Endothelial cell of umbilical vein (primary cell): ENCODE results near the gene DCAF6. TPM values are rescaled to one million over a fixed set of nuclear protein-coding genes. Genes with fewer than 3 reads are reported as not detected.

Experiments used
- BruUV-seq: library from RNA; stranded (reverse); fragments of 400-500 nt; replicated peaks from 2 replicates; lab custom pipeline; 2021; lab: Mats Ljungman, UMichigan
- CTCF ChIA-PET: fragments of 300-600, 350-600 bp; sonication (Branson Sonifier 250); formaldehyde crosslinking; loops from one replicate; lab custom pipeline; 2021; ENCODE audit warnings: antibody characterized with exemption, inconsistent platforms; lab: Charles Lee
- POLR2A ChIA-PET: fragments of 300-600, 350-600 bp; sonication (Branson Sonifier 250); formaldehyde crosslinking; loops from one replicate; lab custom pipeline; 2021; ENCODE audit warnings: antibody characterized with exemption, inconsistent platforms; lab: Charles Lee
- DNase-seq: peaks from one replicate; pipeline ENCODE4 v3.0.0-alpha.2; 2011; ENCODE audit warnings: low read depth, low spot score
- FAIRE-seq: peaks from 2 replicates; lab custom pipeline; 2011; peaks lifted over from hg19 to GRCh38; lab: Jason Lieb, UNC
- H2AFZ ChIP-seq: 2 replicates; pipeline ENCODE4 v1.6.0; 2012; ENCODE audit warnings: low read depth, low read length, control low read depth, inconsistent platforms
- H3K27ac ChIP-seq: 2 replicates; pipeline ENCODE4 v1.5.1; 2011; ENCODE audit warnings: low read depth, mild to moderate bottlenecking, control low read depth, low read length, moderate library complexity; ENCODE audit not compliant: insufficient read depth
- H3K27me3 ChIP-seq, 2 experiments: 2 replicates each; pipeline versions ENCODE4 v1.6.0 to v1.6.1; 2011; ENCODE audit warnings: low read length in 2 of 2, mixed read lengths in 1 of 2; ENCODE audit not compliant: control insufficient read depth in 2 of 2, insufficient read depth in 2 of 2
- H3K36me3 ChIP-seq, 2 experiments: 2 replicates in 1 of 2; 3 replicates in 1 of 2; pipeline ENCODE4 v1.5.1; 2011; ENCODE audit warnings: low read length in 2 of 2, mild to moderate bottlenecking in 1 of 2, moderate library complexity in 1 of 2; ENCODE audit not compliant: control insufficient read depth in 2 of 2, insufficient read depth in 2 of 2; ENCODE audit errors: extremely low read depth in 1 of 2
- H3K4me1 ChIP-seq: 3 replicates; pipeline ENCODE4 v1.5.1; 2011; ENCODE audit warnings: mild to moderate bottlenecking, low read length; ENCODE audit not compliant: control insufficient read depth, insufficient read depth; ENCODE audit errors: extremely low read depth
- H3K4me2 ChIP-seq: 2 replicates; pipeline ENCODE4 v1.6.1; 2011; ENCODE audit warnings: low read length, control low read depth, mixed read lengths; ENCODE audit not compliant: insufficient read depth
- H3K4me3 ChIP-seq, 3 experiments: fragments of 200-600 bp in 1 of 3; sonication (generic), shearing (Covaris generic) in 1 of 3; replicated peaks in 1 of 3; 2 replicates each; pipeline ENCODE4 v1.5.1; 2011 to 2016; ENCODE audit warnings: control low read depth in 3 of 3, low read length in 3 of 3, mild to moderate bottlenecking in 2 of 3, inconsistent platforms in 1 of 3, low read depth in 1 of 3, moderate library complexity in 1 of 3; ENCODE audit not compliant: insufficient read depth in 1 of 3
- H3K79me2 ChIP-seq: 2 replicates; pipeline ENCODE4 v1.6.0; 2012; ENCODE audit warnings: low read length, inconsistent platforms; ENCODE audit not compliant: control insufficient read depth, insufficient read depth
- H3K9ac ChIP-seq: replicated peaks from 2 replicates; pipeline ENCODE3; 2011; ENCODE audit warnings: low read length, control low read depth; ENCODE audit not compliant: insufficient read depth; ENCODE audit errors: extremely low read depth
- H3K9me1 ChIP-seq: replicated peaks from 3 replicates; pipeline ENCODE4 v1.6.0; 2011; ENCODE audit warnings: mild to moderate bottlenecking, low read length; ENCODE audit not compliant: control insufficient read depth, insufficient read depth; ENCODE audit errors: extremely low read depth
- H3K9me3 ChIP-seq: replicated peaks from 2 replicates; pipeline ENCODE4 v1.5.1; 2012; ENCODE audit warnings: low read length, inconsistent platforms; ENCODE audit not compliant: control insufficient read depth, insufficient read depth
- H4K20me1 ChIP-seq: replicated peaks from 2 replicates; pipeline ENCODE3; 2011; ENCODE audit warnings: mild to moderate bottlenecking, low read length; ENCODE audit not compliant: control insufficient read depth, insufficient read depth; ENCODE audit errors: extremely low read depth
- EZH2 ChIP-seq: IDR thresholded peaks from 2 replicates; pipeline ENCODE4 v1.6.1; 2012; ENCODE audit warnings: borderline replicate concordance, low read depth, mild to moderate bottlenecking, moderate library complexity, low read length, inconsistent platforms; ENCODE audit not compliant: severe bottlenecking
- FOS ChIP-seq: IDR thresholded peaks from 2 replicates; pipeline ENCODE4 v1.6.1; 2011; ENCODE audit warnings: mild to moderate bottlenecking, low read length, moderate library complexity, borderline replicate concordance; ENCODE audit not compliant: insufficient read depth
- GATA2 ChIP-seq: IDR thresholded peaks from 2 replicates; pipeline ENCODE4 v1.7.0; 2011; ENCODE audit warnings: low read depth, mild to moderate bottlenecking, moderate library complexity, mixed read lengths, low read length; ENCODE audit not compliant: insufficient read length, insufficient read depth
- JUN ChIP-seq: IDR thresholded peaks from 2 replicates; pipeline ENCODE4 v1.6.1; 2011; ENCODE audit warnings: borderline replicate concordance, low read depth; ENCODE audit not compliant: insufficient read length, insufficient read depth
- MYC ChIP-seq: IDR thresholded peaks from one replicate; pipeline ENCODE4 v1.6.1; 2011; ENCODE audit warnings: mild to moderate bottlenecking, low read depth, low read length
- POLR2A ChIP-seq: IDR thresholded peaks from 2 replicates; pipeline ENCODE4 v1.6.1; 2012; ENCODE audit warnings: low read depth, mild to moderate bottlenecking, control low read depth, low read length
- POLR2AphosphoS5 ChIP-seq: IDR thresholded peaks from 2 replicates; pipeline ENCODE4 v1.6.1; 2012; ENCODE audit warnings: low read depth, mild to moderate bottlenecking, control low read depth, low read length, moderate library complexity; ENCODE audit not compliant: insufficient read depth
- dilution Hi-C: fragments of 300-500 bp; cut with MboI; formaldehyde crosslinking; loops from one replicate; pipeline ENCODE4 v1.15.0; 2019; ENCODE audit warnings: low sequenced_read_pairs; ENCODE audit not compliant: extremely low pct_ligation_motif_present
- intact Hi-C: fragments of 100-400 bp; cut with micrococcal nuclease; formaldehyde crosslinking; loops from one replicate; pipeline ENCODE4 v1.10.0; 2022
- polyA plus RNA-seq, 4 experiments: library from polyadenylated mRNA; depleted of rRNA in 3 of 4; stranded (reverse) in 3 of 4; unstranded in 1 of 4; fragments of >200 nt; gene quantifications; 2 replicates each; pipeline versions ENCODE4 v1.2.1 to v1.2.3, GENCODE V29; 2011 to 2012; ENCODE audit warnings: missing spikeins in 1 of 4
- total RNA-seq: library from RNA; stranded (reverse); gene quantifications from 2 replicates; pipeline ENCODE4 v1.2.3, GENCODE V29; 2021
- TF ChIP-seq, protein P1 (sequence below), 2 donors: IDR thresholded peaks; 1 replicate in 1 of 2; 2 replicates in 1 of 2; pipeline ENCODE4 v1.5.1; 2011; ENCODE audit warnings: low read length in 2 of 2, mild to moderate bottlenecking in 2 of 2, moderate library complexity in 2 of 2, control low read depth in 1 of 2, inconsistent platforms in 1 of 2, low read depth in 1 of 2; ENCODE audit not compliant: insufficient read depth in 1 of 2; ENCODE audit errors: extremely low read depth in 1 of 2
- TF ChIP-seq, protein P2 (sequence below): IDR thresholded peaks from 2 replicates; pipeline ENCODE4 v1.6.1; 2011; ENCODE audit not compliant: insufficient read depth, insufficient read length

Gene DCAF6
- total and polyA plus RNA-seq, 2 donors (not counting 3 experiments of a cell fraction or from before 2014, with no cell fraction given) = 28.6 to 39.4 TPM

DNA sequence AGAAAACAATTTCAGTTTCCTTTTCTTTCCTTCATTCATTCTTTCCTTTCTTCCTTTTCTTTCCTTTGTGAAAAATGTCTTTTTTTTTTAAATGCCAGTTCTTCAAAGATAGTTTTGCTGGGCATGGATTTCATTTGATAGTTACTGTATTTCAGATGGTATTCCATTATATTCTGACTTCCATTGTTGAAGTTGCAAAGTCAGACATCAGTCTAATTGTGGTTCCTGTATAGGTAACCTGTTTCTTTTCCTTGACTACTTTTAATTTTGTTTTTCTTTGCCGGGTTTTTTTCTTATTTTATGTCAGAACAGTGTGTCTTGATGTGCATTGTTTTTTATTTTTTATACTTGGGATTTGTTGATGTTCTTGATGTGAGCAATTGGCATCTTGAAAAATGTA lies 40.8 kb downstream of the DCAF6 start:
- intact Hi-C loops = no loop called here
- DNase-seq = no peak
- no peaks in the 10 kb centered on the region for H3K79me2 ChIP-seq
- H3K36me3 ChIP-seq = no peaks in the 10 kb centered on the region
- no peaks in the 10 kb centered on the region for H3K4me1 ChIP-seq
- CTCF ChIA-PET = interaction anchor here (0.6 kb wide), 1 partner anchor 63 kb away, joined by 3 read pairs; the partner anchor contains the start of gene ADCY10
- H4K20me1 ChIP-seq = no peaks in the 10 kb centered on the region
- no peaks in the 10 kb centered on the region for H3K9me1 ChIP-seq
- no peak overlapping the region for H3K27ac ChIP-seq
- no peak overlapping the region for H3K4me3 ChIP-seq
- dilution Hi-C loops = no loop called here
- TF ChIP-seq, protein P1, sequence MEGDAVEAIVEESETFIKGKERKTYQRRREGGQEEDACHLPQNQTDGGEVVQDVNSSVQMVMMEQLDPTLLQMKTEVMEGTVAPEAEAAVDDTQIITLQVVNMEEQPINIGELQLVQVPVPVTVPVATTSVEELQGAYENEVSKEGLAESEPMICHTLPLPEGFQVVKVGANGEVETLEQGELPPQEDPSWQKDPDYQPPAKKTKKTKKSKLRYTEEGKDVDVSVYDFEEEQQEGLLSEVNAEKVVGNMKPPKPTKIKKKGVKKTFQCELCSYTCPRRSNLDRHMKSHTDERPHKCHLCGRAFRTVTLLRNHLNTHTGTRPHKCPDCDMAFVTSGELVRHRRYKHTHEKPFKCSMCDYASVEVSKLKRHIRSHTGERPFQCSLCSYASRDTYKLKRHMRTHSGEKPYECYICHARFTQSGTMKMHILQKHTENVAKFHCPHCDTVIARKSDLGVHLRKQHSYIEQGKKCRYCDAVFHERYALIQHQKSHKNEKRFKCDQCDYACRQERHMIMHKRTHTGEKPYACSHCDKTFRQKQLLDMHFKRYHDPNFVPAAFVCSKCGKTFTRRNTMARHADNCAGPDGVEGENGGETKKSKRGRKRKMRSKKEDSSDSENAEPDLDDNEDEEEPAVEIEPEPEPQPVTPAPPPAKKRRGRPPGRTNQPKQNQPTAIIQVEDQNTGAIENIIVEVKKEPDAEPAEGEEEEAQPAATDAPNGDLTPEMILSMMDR (IDR thresholded peaks at IDR 0.05; ENCODE audit: extremely low read depth in 1 of 2, insufficient read depth in 1 of 2, low read depth in 1 of 2, low read length in 2 of 2) = no peak
- TF ChIP-seq POLR2A (no peak), POLR2AphosphoS5 (no peak), GATA2 (no peak), FOS (no peak), EZH2 (no peak), JUN (no peak), MYC (no peak)
- TF ChIP-seq, protein P2, sequence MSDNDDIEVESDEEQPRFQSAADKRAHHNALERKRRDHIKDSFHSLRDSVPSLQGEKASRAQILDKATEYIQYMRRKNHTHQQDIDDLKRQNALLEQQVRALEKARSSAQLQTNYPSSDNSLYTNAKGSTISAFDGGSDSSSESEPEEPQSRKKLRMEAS = no peak
- no peak overlapping the region for H3K4me2 ChIP-seq
- BruUV-seq = no TSS peak
- POLR2A ChIA-PET = no interaction called here
- no peak for FAIRE-seq
- H3K9me3 ChIP-seq = no peaks in the 10 kb centered on the region
- H3K9ac ChIP-seq = no peak overlapping the region
- H2AFZ ChIP-seq = no peak overlapping the region
- H3K27me3 ChIP-seq = no peaks in the 10 kb centered on the region
